T-helper 22 cell (primary cell): Measurements from ENCODE around the gene CFAP92.
A peak's percentile ranks its signal among the peaks of the same experiment; 100 is the strongest.
"Not testable (repeated sequence)": the region's sequence is repeated elsewhere in the genome, so short reads cannot be mapped to it uniquely, and the experiment has no call there.

Source experiments
- DNase-seq: peaks from one replicate; pipeline ENCODE4 v3.0.0-alpha.2; 2020; ENCODE audit warnings: low read depth

The CFAP92 gene

GRCh38 chr3:128902426-128902825 is 91.5 kb downstream of the CFAP92 start:
- DNase-seq: no peak

DNA sequence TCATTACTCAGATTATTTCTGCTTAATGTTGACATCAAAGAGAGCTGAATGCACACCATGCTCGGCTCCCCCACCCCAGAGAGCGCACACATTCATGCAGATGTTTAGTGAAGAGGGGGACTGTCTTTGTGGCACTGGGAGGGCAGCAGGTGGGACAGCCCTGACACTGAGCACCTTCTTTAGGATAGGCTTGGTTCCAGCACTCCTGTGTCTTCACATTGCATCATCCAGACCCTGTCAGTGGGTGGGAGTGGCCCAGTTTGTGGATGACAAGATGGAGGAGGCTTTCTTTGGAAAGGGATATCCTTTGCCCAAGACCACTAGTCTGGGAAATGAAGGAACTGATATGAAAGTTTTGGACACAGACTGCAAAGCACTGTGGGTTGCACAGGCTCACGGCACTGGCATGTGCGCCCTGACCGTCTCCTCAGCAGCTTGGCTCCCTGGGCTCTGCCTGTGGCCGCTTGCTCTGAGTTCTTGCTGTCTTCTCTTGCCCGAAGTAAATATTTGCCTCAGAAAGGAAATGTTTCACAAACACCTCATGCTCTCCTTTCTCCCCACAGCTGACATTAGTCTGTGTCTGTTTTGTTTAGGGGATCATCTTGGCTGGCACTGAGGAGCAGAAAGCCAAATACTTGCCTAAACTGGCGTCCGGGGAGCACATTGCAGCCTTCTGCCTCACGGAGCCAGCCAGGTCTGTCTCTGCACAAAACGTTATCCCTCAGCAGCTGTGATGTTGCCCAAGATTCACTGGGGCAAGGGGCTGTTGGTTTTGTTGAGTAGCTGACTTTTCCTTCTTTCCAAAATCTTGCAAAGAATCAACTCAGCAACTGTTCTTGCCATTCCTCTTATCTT is 97.8 kb downstream of the CFAP92 start:
- DNase-seq: no peak

- DNase-seq: no peak
Measured at GRCh38 chr3:128889139-128889894, 104.6 kb downstream of the CFAP92 start.

DNA sequence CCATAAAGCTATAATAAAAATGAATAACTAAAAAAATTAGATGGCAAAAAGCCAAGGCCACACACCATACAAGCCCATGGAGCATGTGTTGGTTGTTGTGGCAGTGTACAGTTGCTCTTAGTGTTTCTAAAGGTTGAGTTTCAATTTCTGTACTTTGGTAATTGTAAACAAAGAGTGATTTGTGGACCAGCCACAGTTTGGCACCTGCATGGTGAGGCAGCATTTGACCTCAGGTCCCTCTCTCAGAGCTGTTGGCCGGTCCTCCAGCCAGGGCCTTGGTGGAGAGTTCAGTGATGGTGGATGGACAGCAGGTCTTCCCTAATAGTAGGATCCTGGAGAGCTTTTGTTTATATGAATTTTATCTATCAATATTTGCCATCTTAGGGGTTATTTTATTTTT is 108.9 kb downstream of the CFAP92 start:
- no peak for DNase-seq

DNA sequence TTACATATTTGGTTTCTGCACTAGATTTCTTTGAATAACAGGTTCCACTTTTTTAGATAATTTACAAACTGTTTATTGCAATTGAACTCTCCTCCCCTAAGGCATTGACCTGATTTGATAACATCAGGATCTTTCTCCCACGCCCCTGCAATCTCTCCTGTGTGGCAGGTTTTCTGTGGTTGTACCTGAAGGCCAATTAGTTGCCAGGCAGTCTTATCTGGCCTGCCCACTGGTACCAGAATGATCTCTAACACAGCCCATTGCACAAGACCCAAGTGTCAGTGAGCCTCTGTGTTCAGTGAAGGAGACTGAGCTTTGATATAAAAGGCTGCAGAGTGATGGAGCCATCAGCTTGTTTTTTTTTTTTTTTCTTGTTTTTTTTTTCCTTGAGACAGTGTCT is 111.2 kb downstream of the CFAP92 start:
- DNase-seq: no peak

DNA sequence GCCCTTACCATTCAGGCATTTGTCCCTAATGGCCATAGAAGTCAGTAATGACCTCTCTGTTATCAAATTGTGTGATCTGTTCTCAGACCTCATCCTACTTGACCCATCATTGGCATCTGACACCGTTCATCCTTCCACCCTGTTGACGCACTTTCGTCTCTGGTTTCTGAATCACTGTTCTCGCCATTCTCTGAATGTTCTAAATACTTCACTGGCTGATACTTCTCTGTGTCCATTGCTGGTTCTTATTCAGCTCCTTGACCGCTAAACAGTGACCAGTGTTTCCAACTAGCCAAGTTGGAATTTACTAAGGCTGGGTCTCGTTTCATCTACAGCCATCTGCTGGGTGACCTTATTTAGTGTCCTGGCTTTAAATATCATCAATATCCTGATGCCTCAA is 112.3 kb downstream of the CFAP92 start:
- no peak for DNase-seq

DNA sequence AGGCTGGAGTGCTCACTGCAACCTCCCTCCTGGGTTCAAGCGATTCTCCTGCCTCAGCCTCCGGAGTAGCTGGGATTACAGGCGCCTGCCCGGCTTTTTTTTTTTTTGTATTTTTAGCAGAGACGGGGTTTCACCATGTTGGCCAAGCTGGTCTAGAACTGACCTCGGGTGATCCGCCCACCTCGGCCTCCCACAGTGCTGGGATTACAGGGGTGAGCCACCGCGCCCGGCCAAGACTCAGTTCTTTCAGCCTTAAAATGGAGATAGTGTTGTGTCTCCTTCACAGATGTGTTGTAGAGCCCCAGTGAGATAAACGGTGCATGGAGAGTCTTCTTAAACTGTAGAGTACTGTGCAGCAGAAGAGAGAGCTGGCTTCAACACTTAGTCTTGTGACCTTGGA is 113.4 kb downstream of the CFAP92 start:
- not testable (repeated sequence) for DNase-seq

DNA sequence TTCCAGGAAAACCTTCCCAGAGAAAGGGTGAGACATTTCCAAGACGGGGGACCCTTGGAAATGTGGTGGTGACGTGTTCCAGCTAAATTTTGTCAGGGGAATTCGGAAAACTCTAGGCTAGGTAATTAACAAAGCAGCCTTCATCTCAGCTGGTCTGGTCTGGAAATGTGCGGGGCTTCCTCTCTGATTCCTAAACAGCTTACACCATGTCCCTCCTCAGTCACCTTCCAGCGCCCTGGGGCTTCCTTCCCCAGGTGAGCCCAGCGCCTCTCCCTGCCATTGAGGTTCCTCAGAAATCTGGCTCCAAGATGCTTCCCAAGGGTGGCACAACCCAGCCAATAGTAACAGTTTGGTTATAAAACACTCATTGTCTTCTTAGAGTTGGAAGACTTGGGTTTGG is 113.9 kb downstream of the CFAP92 start:
- DNase-seq: no peak

GRCh38 chr3:128879125-128879969 is 114.5 kb downstream of the CFAP92 start, which contains the start of gene ACAD9:
Gene ACAD9 (plus strand): TSS chr3:128879620. CDS start chr3:128879692, 72 bp downstream.
- DNase-seq: peak; percentile 95

DNA sequence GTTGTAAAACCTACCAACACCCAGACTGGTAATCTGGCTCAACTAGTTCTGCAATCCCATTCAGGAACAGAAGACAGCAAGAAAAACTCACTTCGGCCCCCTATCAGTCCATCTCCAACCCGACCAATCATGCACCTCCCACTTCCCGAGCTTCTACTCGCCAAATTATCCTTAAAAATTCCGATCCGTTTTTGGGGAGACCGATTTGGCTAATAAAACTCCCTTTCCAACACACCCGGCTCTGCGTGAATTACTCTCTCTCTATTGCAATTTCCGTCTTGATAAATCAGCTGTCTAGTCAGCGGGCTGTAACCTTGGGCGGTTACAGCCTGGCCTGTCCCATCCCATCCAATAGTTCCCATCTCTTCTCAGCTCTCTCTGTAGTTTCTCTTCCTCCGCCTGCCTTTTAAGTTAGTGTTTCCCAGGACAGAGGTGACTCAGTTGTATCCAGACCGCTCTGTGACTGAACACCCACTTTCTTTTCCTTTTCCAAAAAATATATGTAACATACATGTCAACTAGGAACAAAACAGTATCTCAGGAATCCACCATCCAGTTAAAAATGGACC is 115.2 kb downstream of the CFAP92 start:
- no peak for DNase-seq

DNA sequence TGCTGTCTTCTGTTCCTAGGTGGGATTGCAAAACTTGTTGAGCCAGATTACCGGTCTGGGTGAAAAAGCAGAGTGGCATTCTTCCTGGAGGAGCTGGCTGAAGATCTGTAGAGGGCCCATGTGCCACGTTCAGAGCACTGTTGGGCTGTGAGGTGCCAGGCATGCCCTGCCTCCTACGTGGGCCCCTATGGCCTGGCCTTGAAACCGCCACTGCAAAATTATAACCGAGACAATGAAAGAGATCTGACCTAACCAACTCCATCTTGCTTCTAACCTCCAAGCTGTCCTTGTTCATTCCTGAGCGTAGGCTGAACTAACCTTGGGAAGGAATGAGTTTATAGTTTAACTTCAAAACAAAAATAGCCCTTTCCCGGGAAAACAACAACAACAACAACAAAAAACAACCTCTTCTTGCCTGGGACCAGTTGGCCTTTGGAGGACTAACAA is 115.8 kb downstream of the CFAP92 start:
- DNase-seq: no peak

GRCh38 chr3:128875556-128876120 is 118.2 kb downstream of the CFAP92 start:
- DNase-seq: no peak

- DNase-seq: no peak
Measured at GRCh38 chr3:128874481-128875180, 119.2 kb downstream of the CFAP92 start.

DNA sequence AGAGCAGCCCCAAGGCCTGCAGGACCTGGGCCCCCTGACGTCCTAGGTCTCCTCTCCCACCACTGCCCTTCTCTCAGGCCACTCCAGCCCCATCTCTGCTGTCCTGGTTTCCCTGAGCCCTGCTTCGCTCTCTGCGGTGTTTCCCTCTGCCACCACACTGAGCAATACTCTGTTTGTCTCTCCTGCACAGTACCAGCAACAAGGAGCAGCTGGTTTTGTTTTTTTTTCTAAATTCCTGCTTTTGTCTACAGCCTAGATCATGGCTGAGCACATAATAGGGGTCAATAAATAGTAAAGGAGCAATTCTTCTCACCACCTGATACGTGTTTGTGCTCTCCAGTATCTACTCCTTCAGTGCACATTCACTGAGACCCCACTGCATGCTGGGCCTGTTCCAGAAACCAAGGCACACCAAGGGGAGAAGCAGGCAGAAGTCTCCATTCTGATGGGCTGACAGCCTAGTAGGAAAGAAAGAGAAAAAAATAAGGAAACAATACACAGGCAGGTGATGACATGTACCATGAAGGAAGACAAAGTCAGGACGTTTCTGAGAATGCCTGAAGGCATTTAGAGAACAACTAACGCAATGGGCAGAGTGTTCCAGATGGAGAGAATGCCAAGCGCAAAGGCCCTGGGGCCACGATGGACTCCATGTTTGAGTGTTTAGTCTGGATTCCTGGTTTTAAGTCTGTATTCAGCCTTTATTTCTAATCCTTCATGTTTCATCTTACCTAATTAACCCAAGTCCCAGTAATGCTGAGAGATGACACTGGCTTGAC is 120.4 kb downstream of the CFAP92 start:
- no peak for DNase-seq

GRCh38 chr3:128872744-128873143 is 121.1 kb downstream of the CFAP92 start:
- DNase-seq: no peak

DNA sequence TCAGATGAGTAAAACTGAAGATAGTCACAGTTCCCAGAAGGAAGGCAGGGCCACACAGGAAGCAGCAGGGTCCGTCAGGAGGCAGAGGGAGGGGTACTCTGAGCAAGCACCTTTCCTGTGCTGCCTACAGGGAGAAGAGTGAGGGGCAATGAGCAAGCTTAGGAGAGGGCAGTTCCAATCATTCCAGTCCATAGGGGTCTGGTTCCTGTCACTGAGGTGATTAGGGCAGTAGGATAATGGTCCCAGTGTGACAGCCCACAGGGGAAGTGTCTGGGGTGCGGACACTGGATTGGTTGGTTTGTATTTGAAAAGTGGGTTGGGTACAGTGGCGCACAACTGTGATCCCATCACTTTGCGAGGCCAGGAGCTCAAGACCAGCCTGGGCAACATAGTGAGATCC is 121.6 kb downstream of the CFAP92 start:
- DNase-seq: no peak

DNA sequence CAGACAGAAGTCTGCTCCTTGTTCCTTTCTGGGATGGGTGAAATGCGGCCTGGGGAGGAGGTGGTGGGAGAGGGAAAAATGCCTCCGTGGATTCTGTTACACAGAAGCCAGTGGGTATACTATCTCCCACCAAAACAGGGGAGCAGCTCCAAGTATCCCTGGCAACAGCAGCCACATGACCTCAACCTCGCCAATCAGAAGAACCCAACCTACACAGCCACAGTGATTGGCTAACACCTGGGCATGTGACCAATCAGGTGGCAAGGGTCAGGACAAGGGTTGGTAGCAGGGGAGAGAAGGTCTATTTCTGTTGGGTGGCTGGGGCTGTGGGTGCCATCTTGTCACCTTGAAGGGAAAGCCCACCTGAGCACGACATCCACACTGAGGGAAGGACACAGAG is 123.5 kb downstream of the CFAP92 start:
- DNase-seq: no peak

GRCh38 chr3:128867200-128868125 is 126.4 kb downstream of the CFAP92 start:
- DNase-seq: no peak
